ENCODE results near the gene MINDY4B.

Gene MINDY4B

GRCh38 chr3:150878996-150879575 lies 26.2 kb downstream of the MINDY4B start:
- Histone ChIP-seq H3K27me3 (ENCODE audit: insufficient read depth, poor library complexity, severe bottlenecking) (peaks cover 2% of the 10 kb centered on the region), H3K27ac (replicated peaks) (no peak overlapping the region), H3K4me3 (replicated peaks; ENCODE audit: insufficient read depth, low read length) (no peak overlapping the region)
- TF ChIP-seq SPI1 (IDR thresholded peaks at IDR 0.05; ENCODE audit: borderline replicate concordance, low read depth): no peak
- TF ChIP-seq POLR2AphosphoS5 (IDR thresholded peaks at IDR 0.05; ENCODE audit: low read depth): no peak
- TF ChIP-seq REST (IDR thresholded peaks at IDR 0.05; ENCODE audit: insufficient replicate concordance, low read depth): no peak
- no peak for TF ChIP-seq GABPA (IDR thresholded peaks at IDR 0.05; ENCODE audit: low read depth)
- no peak for TF ChIP-seq CTCF (IDR thresholded peaks at IDR 0.05; ENCODE audit: insufficient read depth, low read length)
- DNase-seq (ENCODE audit: low read depth in 1 of 2, low spot score in 1 of 2): no peak

GRCh38 chr3:150878290-150878689 lies 26.9 kb downstream of the MINDY4B start:
- no peak for TF ChIP-seq SPI1 (IDR thresholded peaks at IDR 0.05; ENCODE audit: borderline replicate concordance, low read depth)

GRCh38 chr3:150877303-150877702 lies 27.9 kb downstream of the MINDY4B start:
- Histone ChIP-seq H3K27ac (replicated peaks) (no peak overlapping the region), H3K4me3 (replicated peaks; ENCODE audit: insufficient read depth, low read length) (no peak overlapping the region), H3K27me3 (ENCODE audit: insufficient read depth, poor library complexity, severe bottlenecking) (peaks cover 2% of the 10 kb centered on the region)
- no peak for DNase-seq (ENCODE audit: low read depth in 1 of 2, low spot score in 1 of 2)
- TF ChIP-seq CTCF (IDR thresholded peaks at IDR 0.05; ENCODE audit: insufficient read depth, low read length) (no peak), REST (IDR thresholded peaks at IDR 0.05; ENCODE audit: insufficient replicate concordance, low read depth) (no peak), SPI1 (IDR thresholded peaks at IDR 0.05; ENCODE audit: borderline replicate concordance, low read depth) (no peak), GABPA (IDR thresholded peaks at IDR 0.05; ENCODE audit: low read depth) (no peak), POLR2AphosphoS5 (IDR thresholded peaks at IDR 0.05; ENCODE audit: low read depth) (no peak)

More at GRCh38 chr3:150878290-150878689, 26.9 kb downstream of the MINDY4B start:
- H3K4me3 ChIP-seq (replicated peaks; ENCODE audit: insufficient read depth, low read length): no peak overlapping the region
- no peak overlapping the region for H3K27ac ChIP-seq (replicated peaks)
- DNase-seq (ENCODE audit: low read depth in 1 of 2, low spot score in 1 of 2): no peak
- H3K27me3 ChIP-seq (ENCODE audit: insufficient read depth, poor library complexity, severe bottlenecking): peaks cover 2% of the 10 kb centered on the region

- TF ChIP-seq CTCF (IDR thresholded peaks at IDR 0.05; ENCODE audit: insufficient read depth, low read length) (no peak), POLR2AphosphoS5 (IDR thresholded peaks at IDR 0.05; ENCODE audit: low read depth) (no peak), SPI1 (IDR thresholded peaks at IDR 0.05; ENCODE audit: borderline replicate concordance, low read depth) (no peak), REST (IDR thresholded peaks at IDR 0.05; ENCODE audit: insufficient replicate concordance, low read depth) (no peak), GABPA (IDR thresholded peaks at IDR 0.05; ENCODE audit: low read depth) (no peak)
- no peak for DNase-seq (ENCODE audit: low read depth in 1 of 2, low spot score in 1 of 2)
- H3K27ac ChIP-seq (replicated peaks): no peak overlapping the region
- H3K27me3 ChIP-seq (ENCODE audit: insufficient read depth, poor library complexity, severe bottlenecking): no peaks in the 10 kb centered on the region
- H3K4me3 ChIP-seq (replicated peaks; ENCODE audit: insufficient read depth, low read length): no peak overlapping the region
Observed at GRCh38 chr3:150876611-150877265, 28.5 kb downstream of the MINDY4B start.
